OCI-M2 (cell line): ENCODE data around the gene DCP1B.

Experiments used
- DNase-seq: peaks from one replicate; lab custom pipeline; 2025; ENCODE audit not compliant: unreplicated experiment; lab: John Stamatoyannopoulos, UW

Gene DCP1B

DNA sequence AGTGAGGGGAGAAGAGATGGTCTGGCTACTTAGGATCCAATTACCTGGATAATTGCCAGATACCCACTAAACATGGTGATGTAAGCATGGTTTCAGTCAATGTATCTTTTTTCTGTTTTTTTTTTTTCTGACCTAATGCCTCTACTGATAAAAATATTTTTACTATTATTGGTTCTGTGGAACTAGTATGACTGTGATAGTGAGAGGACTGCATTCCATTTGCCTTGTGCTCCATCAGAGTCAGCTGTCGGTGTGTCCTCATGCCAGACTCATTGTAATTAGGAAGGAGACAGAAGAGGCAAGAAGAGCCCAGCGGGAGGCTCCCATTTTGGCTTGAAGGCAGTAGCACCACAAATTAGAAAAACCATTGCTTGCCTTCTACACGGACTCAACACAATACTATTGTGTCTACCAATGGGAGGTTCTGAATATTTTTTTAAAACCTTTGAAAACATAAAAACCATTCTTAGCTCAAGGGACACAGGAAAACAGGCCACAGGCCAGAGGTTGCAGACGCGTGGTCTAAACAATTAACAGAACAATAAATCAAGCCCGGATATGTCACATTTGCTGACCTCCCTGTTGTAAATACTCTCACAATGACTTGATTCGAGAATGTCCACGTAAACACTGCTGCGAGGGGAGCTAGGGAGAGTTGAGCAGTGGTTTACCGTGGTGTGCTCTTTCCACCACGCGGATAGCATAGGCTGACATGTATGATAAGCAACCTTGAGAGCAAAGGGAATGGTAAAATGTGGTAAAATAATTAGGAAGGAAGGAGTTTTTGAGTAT is 13.5 kb upstream of the DCP1B start:
- DNase-seq: no peak

DNA sequence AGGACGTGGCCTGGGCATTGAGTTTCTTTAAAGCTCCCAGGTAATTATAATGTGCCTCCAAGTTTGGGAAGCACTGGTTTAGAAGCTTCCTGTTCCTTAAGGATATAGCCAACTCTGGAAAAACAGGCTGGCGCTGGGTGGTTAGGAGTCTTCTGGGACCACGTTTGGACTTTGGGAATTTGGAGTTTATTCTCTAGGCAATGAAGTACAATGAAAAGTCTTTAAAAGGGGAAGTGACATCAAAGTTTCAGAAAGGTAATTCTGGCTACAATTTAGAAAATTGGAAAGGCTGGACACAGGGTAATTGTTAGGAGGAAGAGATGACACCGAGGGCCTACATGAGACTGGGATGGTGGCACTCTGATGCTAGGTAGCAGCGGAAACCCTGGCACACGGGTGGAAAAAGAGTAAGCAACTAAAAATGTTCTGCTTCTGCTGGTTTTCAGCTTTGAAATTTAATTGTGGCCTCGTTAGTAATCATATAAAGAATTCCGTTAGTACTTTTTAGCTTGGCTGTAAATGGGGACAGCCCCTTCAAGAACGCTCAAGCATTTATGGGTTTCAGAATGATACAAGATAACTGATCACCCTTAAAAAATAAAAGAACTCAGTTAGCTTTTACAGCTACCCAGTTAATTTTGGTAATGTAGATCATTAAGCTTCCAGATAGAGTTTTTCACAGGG is 12.7 kb upstream of the DCP1B start:
- DNase-seq: no peak

- DNase-seq: no peak
Measured at GRCh38 chr12:2014231-2014630, 10.0 kb upstream of the DCP1B start.

DNA sequence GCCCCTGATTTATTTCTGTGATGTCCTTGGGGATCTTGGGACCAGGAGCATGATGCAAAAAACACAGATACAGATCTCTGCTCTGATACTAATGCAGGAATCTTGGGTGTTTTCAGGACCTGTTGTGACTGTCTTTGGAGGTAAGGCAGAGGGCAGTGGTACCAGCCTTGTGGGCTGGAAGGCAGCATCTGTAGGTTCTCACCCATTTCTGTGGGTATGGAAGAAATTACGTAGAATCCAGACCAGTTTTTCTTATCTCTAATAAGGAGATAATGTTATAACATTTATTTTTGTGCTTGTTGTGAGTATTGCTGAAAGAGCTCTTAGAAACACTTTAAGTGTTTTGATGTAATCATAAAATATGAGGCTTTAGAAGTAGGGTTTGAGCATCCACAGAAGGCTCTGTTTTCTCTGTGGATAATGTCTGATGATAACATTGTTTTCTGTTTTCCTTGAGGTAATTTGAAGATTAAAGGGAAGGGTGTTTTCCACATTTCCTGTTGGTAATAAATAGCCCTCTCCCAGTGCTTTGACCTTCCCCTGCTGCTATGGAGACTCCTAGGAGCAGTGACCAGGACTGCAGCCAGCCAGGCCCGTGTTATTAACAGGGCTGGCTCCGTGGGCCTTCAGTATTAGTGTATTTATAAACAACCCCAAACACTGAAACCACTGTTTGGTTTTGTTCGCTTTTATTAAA is 9.4 kb upstream of the DCP1B start:
- DNase-seq: no peak

DNA sequence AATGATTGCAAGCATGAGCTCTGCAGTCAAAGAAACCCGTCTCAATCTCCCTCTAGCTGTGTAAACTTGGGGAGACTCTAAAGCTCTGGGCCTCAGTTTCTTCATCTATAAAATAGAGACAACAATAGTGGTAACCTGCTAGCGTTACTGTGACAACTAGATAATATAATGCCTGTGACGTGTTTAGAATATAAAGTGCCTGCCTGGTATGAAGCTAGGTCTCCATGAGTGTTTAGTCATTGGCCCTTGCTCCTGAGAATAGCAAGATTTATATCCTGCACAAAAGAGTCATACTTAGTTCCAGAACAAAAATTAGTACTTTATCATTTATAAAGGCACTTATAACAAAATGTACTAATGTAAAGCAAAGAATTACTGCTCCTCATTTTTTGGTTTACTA is 8.8 kb upstream of the DCP1B start:
- DNase-seq: no peak

DNA sequence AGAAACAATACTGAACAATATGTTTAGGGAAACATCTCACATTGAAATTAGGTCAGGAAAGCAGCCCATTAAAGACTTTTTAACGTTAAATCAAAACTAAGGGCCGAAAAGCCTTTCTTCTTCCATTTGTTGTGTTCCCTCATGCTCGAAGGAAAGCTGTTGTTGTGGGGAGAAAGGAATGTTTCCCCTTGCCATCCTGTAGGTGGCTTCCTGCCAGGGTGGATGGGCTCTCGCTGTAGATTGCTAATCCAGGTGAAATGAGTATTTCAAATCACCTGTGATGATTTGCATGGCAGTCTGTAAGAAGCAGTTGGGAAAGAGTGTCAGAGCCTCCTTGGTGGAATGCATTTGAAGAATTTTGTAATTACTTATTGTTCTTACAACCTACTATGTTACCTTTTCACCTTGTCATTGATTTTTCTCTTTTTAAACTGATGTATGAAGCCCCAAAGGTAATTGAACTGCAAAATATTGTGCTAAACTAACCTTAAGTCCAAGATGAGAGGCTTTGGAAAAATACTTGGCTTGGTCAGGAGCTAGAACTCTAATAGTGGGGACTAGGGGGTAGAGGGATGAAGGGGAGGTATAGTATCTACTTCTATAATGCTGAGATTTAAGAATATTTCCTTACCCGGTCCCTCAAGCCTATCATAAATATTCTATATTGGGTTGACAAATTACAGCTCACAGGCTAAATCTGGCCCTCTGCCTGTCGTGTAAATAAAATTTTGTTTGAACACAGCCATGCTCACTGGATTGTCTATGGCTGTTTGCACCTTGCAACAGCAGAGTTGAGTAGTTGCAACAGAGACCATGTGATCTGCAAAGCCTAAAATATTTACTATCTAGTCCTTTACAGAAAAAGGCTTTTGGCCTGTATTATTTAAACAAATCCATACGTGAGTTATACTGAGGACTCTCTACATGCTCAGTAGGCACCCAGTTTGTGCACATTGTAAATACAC is 7.7 kb upstream of the DCP1B start:
- no peak for DNase-seq

GRCh38 chr12:2009623-2010022 is 5.4 kb upstream of the DCP1B start:
- no peak for DNase-seq

DNA sequence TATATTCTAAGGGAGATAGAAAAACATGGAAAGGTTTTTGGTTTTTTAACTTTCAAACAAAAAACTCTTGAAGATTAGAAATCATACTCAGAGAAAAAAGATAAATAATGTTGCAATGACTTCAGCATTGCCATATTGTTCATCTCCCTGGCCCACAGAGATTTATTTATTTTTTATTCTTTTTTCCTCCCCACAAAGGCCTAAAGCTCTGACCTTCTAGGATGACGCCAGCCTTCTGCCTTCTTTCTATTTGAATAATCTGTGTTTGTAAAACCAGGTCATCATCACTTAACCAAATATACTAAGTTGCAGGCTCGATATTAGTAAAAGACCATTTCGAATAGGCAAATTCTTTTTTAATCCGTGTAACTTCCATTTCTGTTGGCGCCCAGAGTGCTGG is 4.4 kb upstream of the DCP1B start:
- DNase-seq: no peak

DNA sequence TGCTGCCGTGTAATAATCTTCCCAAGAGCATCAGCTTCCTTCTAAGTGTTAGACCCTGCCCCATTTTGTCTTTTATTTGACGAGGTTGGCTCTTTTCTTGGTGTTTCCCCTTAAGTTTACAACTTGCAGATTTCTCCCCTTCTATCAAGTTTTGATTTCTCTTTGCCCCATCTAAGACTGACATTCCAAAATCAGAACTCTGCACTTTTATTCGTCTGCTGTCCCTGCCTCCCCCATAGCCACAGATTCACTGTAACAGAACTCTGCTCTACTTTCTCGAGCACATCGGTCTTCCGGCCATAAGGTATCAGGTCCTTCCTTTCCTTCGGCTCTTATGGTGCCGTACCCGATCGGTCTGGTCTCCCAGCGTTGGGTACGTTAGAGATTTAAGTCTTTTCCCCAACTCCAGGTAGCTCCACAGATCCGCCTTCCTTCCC is 563 bp downstream of the DCP1B start:
- DNase-seq: no peak

DNA sequence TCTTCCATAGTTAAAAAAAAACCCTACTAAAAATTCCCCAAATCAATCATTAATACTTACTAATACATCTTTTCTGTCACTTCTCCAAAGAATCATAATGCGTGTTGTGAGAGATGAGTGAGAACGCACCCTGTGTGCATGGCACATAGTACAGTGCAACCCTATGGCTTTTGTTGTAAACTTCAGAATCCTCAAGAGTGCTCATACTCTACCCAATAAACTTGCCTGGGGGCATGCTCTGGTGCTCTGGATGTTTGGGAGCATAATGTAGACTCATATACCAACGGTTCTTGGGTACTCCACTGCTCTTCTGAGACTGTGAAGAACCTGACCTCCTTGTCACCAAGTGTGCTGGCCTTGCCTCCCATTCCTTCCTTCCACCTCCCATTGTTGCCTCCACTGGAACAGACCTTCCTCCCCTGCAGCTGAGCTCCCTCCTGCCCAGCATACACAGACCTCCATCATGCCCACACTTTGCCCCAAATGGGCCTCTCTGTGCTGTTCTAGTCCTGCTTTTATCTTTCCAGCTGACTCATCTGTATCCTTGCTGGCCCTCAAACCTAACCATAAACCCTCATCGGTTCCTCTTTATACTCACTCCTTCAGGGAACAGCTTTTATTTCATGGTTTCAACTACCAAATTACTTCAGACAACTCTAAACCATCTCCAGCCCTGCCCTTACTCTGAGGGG is 8.9 kb downstream of the DCP1B start:
- no peak for DNase-seq

DNA sequence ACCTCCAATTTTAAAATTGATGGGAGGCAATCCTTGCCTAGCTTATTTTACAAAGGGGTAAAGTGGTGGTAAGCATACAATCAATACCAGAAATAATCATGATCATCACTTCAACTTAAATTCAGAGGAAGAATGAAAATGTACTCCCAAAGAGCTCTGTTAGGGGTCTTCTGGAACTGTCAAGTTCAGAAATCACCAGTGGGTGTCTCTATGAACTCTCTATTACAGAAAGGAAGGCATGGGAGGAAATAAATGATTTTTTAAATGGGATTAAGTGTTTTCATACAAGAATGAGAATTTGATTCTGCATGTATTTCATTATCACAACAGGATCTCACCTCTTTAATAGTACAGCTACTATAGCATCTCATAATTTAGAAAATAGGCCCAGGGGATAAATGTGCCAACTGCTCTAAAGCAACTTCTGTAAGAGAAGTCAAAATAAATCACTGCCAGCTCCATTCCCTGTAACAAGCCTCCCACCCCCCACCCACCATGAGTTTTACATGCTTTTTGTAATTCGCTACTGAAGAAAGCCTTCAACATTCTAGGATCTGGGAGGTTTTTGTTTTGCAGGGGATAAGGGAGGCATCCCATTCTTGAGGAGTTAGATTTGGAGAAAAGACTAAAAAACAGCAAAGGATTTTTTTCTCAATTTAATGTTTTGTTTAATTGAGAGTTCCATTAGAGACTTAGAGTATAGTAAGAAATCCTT is 9.7 kb downstream of the DCP1B start:
- no peak for DNase-seq

- DNase-seq: no peak
Measured at GRCh38 chr12:1993871-1994371, 10.3 kb downstream of the DCP1B start.

DNA sequence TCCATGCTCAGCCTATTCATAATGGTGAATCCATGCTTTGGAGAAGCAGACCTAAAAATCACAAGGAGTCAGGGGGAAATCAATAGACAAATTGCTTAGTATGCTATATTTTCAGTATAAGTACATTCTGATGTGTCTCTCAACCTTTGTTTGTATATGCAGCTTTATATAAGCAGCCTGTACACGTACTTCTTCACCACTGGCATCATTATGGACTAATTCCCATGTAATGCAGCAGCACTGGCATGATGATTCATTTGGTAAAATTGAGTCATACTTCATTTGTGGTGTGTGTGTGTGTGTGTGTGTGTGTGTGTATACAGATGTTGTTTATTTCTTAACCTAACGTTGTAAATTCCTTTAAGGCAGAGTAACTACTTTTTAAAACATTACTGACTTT is 10.9 kb downstream of the DCP1B start:
- no peak for DNase-seq

DNA sequence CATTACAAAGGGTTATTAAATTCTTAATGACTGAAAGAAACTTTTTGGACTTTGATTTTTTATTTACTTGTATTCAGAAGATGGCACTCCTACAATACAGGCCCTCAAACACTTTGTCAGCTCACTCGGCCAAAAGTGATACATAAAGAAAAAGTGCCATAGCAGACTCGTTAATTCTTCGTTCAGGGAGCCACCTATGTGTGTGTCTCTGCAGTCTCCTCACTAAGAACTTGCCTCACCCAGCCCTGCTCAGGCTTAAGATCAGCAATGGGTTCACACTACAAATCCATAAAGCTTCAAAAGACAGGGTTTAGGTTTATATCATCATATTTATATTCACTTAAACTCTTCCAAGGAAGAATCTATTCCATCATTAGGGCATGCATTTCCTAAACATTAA is 11.5 kb downstream of the DCP1B start:
- no peak for DNase-seq

DNA sequence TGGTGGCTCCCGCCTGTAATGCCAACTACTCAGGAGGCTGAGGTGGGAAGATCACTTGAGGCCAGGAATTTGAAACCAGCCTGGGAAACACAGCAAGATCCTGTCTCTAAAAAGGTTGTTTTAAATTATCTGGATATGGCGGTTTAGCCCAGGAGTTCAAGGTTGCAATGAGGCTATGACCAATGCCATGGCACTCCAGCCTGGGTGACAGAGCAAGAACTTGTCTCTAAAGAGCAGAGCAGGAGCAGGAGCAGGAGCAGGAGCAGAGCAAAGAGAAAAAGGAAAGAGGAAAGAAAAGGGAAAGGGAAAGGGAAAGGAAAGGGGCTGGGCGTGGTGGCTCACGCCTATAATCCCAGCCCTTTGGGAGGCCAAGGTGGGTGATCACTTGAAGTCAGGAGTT is 15.1 kb downstream of the DCP1B start:
- no peak for DNase-seq

- no peak for DNase-seq
Measured at GRCh38 chr12:1984759-1985158, 19.5 kb downstream of the DCP1B start.

DNA sequence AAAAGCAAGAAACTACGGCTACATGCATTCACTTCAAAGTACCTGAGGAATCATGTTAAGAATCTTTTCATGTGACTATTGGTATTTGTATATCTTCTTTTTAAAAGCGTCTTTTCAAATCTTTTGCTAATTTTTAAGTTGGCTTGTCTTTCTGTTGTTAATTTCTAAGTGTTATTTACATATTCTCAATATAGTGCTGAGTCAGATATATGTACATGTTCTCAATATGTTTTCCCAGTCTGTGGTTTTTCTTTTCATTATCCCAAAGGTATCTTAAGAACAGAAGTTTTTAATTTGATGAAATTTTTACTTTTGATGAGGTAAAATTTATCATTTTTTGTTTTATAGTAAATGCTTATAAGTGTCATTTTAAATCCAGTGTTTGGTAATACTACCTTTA is 24.0 kb downstream of the DCP1B start:
- DNase-seq: no peak

DNA sequence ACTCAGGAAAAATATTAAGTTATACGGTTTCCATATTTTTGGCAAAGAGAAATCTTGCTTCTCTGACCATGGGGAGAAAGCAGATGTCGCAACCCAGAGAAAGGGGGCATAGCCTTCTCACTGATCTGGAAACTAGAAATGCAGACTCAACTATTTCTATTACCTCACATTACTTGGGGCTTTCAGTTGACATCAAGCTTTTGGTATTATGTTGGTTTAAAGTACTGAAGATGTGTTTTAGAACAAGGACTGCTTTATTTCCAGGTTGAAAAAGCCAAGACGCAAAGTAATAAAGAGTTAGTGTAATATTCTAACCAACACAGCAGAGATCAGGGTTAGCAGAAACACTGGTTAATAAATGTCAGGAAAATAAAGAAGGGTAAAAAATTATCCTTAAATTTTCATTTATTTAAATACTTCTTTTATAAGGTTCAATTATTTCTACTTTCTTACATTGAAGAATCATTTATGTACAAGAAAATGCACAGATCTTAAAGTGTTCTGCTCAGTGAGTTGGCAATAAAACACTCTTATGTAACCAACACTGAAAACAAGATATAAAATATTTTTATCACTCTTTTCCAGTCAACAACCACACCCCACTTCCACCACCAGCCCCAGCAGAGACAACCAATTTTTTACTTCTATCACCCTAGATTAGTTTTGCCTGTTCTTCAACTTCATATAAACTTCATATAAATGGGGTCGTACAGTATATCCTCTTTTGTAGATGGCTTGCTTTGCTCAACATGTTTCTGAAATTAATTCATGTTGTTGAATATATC is 26.0 kb downstream of the DCP1B start:
- DNase-seq: no peak

DNA sequence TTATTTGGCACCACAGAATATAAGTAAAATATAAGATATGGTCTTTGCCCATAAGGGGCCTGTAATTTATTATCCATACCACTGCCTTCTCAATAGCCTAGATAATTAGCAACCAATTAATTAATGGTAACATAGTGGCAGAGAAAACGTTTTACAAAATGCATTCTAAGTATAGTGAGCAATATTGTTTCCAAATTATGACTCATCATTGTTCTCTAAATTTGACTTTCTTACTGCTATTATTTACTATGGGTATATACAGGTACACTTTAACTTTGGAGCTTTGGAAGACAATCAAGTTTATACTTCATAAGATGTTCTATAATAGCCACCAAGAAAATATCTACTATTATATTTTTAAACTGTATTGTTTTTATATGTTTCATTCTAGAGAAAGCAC is 26.7 kb downstream of the DCP1B start:
- DNase-seq: no peak
